Hepatocyte (in vitro differentiated cells): Measurements from ENCODE around the gene SENP7. TPM values are rescaled to one million over a fixed set of nuclear protein-coding genes. Genes with fewer than 3 reads are reported as not detected.
"Not testable (repeated sequence)": the region's sequence is repeated elsewhere in the genome, so short reads cannot be mapped to it uniquely, and the experiment has no call there.

ENCODE experiments used
- DNase-seq: peaks from one replicate; pipeline ENCODE4 v3.0.0-alpha.2; 2016; ENCODE audit warnings: low spot score
- H2AFZ ChIP-seq: fragments of 200-600 bp; sonication (generic); 2 replicates; pipeline ENCODE4 v1.6.0; 2016; ENCODE audit warnings: antibody characterized with exemption, mild to moderate bottlenecking
- H3K27ac ChIP-seq: fragments of 200-600 bp; sonication (generic); 2 replicates; pipeline ENCODE4 v1.5.1; 2016; ENCODE audit warnings: mild to moderate bottlenecking
- H3K27me3 ChIP-seq: fragments of 200-600 bp; sonication (generic); 2 replicates; pipeline ENCODE4 v1.6.1; 2016
- H3K36me3 ChIP-seq: fragments of 200-600 bp; sonication (generic); replicated peaks from 2 replicates; pipeline ENCODE4 v1.5.1; 2016; ENCODE audit warnings: low read depth; ENCODE audit not compliant: insufficient read depth
- H3K4me1 ChIP-seq: fragments of 200-600 bp; sonication (generic); 2 replicates; pipeline ENCODE4 v1.5.1; 2016; ENCODE audit warnings: mild to moderate bottlenecking, moderate library complexity; ENCODE audit not compliant: insufficient read depth
- H3K4me2 ChIP-seq: fragments of 200-600 bp; sonication (generic); 2 replicates; pipeline ENCODE4 v1.6.0; 2016
- H3K4me3 ChIP-seq: fragments of 200-600 bp; sonication (generic); 2 replicates; pipeline ENCODE4 v1.5.1; 2016; ENCODE audit warnings: mild to moderate bottlenecking
- H3K79me2 ChIP-seq: fragments of 200-600 bp; sonication (generic); 2 replicates; pipeline ENCODE4 v1.6.0; 2017; ENCODE audit warnings: mild to moderate bottlenecking
- H3K9me2 ChIP-seq: fragments of 200-600 bp; sonication (generic); replicated peaks from 2 replicates; pipeline ENCODE4 v1.6.0; 2017; ENCODE audit warnings: mild to moderate bottlenecking; ENCODE audit not compliant: insufficient read depth
- H3K9me3 ChIP-seq: fragments of 200-600 bp; sonication (generic); 2 replicates; pipeline ENCODE4 v1.5.1; 2016; ENCODE audit warnings: low read depth, mild to moderate bottlenecking
- H4K20me1 ChIP-seq: fragments of 200-600 bp; sonication (generic); 2 replicates; pipeline ENCODE4 v1.6.0; 2016; ENCODE audit warnings: mild to moderate bottlenecking; ENCODE audit not compliant: insufficient read depth, poor library complexity, severe bottlenecking
- EZH2 ChIP-seq: fragments of 200-600 bp; sonication (generic); IDR thresholded peaks from 2 replicates; pipeline ENCODE4 v1.6.1; 2016; ENCODE audit warnings: antibody characterized with exemption, mild to moderate bottlenecking, borderline replicate concordance
- EZH2phosphoT487 ChIP-seq: fragments of 200-600 bp; sonication (generic); IDR thresholded peaks from one replicate; pipeline ENCODE4 v1.6.1; 2018; ENCODE audit warnings: antibody characterized with exemption, mild to moderate bottlenecking, low read depth, moderate library complexity; ENCODE audit not compliant: unreplicated experiment, severe bottlenecking
- WGBS: methylation state at CpG from one replicate; pipeline ENCODE4 v1.1.6; 2016; ENCODE audit warnings: low lambda C conversion rate; ENCODE audit errors: missing lambda C conversion rate; 5-methylcytosine and 5-hydroxymethylcytosine counted together
- polyA plus RNA-seq: library from polyadenylated mRNA; unstranded; fragments of >200 nt; fragmentation: Nextera tagmentation; extraction: Ambion mirVana; gene quantifications from 2 replicates; pipeline ENCODE4 v1.2.1, GENCODE V29; 2016
- total RNA-seq: library from RNA; depleted of rRNA; stranded (reverse); fragments of >200 nt; gene quantifications from 2 replicates; pipeline ENCODE4 v1.2.3, GENCODE V29; 2014
- TF ChIP-seq, protein P1 (sequence below): fragments of 200-600 bp; sonication (generic); IDR thresholded peaks from 2 replicates; pipeline ENCODE4 v1.5.1; 2016; ENCODE audit warnings: antibody characterized with exemption, mild to moderate bottlenecking; ENCODE audit not compliant: poor library complexity

SENP7 gene
- total and polyA plus RNA-seq, 2 experiments from 2014 or later = 7.7 to 40.9 TPM

DNA sequence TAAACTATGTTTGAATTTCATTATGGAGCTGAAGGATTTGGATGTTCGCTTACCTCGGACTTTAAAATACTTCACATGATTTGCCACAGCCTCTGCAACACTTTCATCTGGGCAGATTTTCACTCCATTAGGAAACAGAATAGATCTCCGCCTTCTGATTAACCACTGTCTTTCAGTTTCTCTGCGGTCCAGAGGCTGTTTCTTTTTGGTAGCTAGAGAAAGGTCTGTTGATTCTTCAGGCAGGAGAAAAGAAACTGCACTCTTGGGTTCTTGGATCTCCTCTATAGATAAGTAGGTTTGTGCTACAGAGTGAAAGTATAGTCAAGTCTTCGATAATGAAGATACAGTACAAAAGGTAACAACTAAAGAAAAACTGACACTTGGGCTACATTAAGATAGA, 193.5 kb downstream of the SENP7 start:
- H3K4me3 ChIP-seq = no peak overlapping the region
- H3K79me2 ChIP-seq = no peaks in the 10 kb centered on the region
- no peaks in the 10 kb centered on the region for H3K9me3 ChIP-seq
- H3K27ac ChIP-seq = no peak overlapping the region
- H4K20me1 ChIP-seq = no peaks in the 10 kb centered on the region
- no peaks in the 10 kb centered on the region for H3K27me3 ChIP-seq
- H3K4me1 ChIP-seq = no peaks in the 10 kb centered on the region
- H2AFZ ChIP-seq = no peak overlapping the region
- DNase-seq = no peak
- no peaks in the 10 kb centered on the region for H3K9me2 ChIP-seq
- peak overlapping the region; percentile 41 for H3K4me2 ChIP-seq
- TF ChIP-seq EZH2phosphoT487 = no peak
- no peak for TF ChIP-seq EZH2
- TF ChIP-seq, protein P1, sequence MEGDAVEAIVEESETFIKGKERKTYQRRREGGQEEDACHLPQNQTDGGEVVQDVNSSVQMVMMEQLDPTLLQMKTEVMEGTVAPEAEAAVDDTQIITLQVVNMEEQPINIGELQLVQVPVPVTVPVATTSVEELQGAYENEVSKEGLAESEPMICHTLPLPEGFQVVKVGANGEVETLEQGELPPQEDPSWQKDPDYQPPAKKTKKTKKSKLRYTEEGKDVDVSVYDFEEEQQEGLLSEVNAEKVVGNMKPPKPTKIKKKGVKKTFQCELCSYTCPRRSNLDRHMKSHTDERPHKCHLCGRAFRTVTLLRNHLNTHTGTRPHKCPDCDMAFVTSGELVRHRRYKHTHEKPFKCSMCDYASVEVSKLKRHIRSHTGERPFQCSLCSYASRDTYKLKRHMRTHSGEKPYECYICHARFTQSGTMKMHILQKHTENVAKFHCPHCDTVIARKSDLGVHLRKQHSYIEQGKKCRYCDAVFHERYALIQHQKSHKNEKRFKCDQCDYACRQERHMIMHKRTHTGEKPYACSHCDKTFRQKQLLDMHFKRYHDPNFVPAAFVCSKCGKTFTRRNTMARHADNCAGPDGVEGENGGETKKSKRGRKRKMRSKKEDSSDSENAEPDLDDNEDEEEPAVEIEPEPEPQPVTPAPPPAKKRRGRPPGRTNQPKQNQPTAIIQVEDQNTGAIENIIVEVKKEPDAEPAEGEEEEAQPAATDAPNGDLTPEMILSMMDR = no peak
- H3K36me3 ChIP-seq = no peaks in the 10 kb centered on the region
- 58% methylated on average over 5 of the region's 5 CpGs for WGBS

- H3K27ac ChIP-seq = no peak overlapping the region
- H3K79me2 ChIP-seq = no peaks in the 10 kb centered on the region
- no peak for DNase-seq
- no peaks in the 10 kb centered on the region for H3K27me3 ChIP-seq
- no peak overlapping the region for H3K4me2 ChIP-seq
- no peaks in the 10 kb centered on the region for H3K36me3 ChIP-seq
- no peak overlapping the region for H2AFZ ChIP-seq
- TF ChIP-seq EZH2phosphoT487 = no peak
- H3K4me3 ChIP-seq = no peak overlapping the region
- H3K9me2 ChIP-seq = no peaks in the 10 kb centered on the region
- WGBS = 67% methylated on average over 2 of the region's 2 CpGs
- H3K9me3 ChIP-seq = no peaks in the 10 kb centered on the region
- no peaks in the 10 kb centered on the region for H4K20me1 ChIP-seq
- H3K4me1 ChIP-seq = peaks cover 4% of the 10 kb centered on the region
These were observed 200.5 kb downstream of the SENP7 start for GRCh38 chr3:101312545-101312944.

DNA sequence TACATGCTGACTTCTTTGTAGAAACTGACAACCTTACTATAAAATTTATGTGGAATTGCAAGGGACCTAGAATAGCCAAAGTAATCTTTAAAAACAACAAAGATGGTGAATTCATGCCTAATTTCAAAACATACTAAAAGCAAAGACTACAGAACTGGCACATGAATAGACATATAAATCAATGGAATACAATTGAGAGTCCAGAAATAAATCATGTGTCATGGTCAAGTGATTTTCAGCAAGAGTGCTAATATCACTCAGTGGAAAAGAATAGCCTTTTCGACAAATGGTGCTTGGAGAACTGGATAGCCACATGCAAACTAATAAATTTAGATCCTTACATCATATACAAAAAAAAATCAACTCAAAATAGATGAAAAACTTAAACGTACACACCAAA, 201.3 kb downstream of the SENP7 start:
- no peaks in the 10 kb centered on the region for H3K27me3 ChIP-seq
- peaks cover 4% of the 10 kb centered on the region for H3K4me1 ChIP-seq
- no peaks in the 10 kb centered on the region for H3K36me3 ChIP-seq
- DNase-seq = no peak
- no peaks in the 10 kb centered on the region for H4K20me1 ChIP-seq
- H3K79me2 ChIP-seq = no peaks in the 10 kb centered on the region
- H3K27ac ChIP-seq = no peak overlapping the region
- H3K9me3 ChIP-seq = no peaks in the 10 kb centered on the region
- TF ChIP-seq EZH2phosphoT487 (no peak), EZH2 (no peak)
- TF ChIP-seq, protein P1 = no peak
- H3K4me3 ChIP-seq = no peak overlapping the region
- 97% methylated on average over 2 of the region's 2 CpGs for WGBS
- H2AFZ ChIP-seq = no peak overlapping the region
- H3K4me2 ChIP-seq = no peak overlapping the region
- no peaks in the 10 kb centered on the region for H3K9me2 ChIP-seq

GRCh38 chr3:101310978-101311375, 202.0 kb downstream of the SENP7 start:
- no peaks in the 10 kb centered on the region for H3K27me3 ChIP-seq
- no peaks in the 10 kb centered on the region for H4K20me1 ChIP-seq
- H3K4me2 ChIP-seq = no peak overlapping the region
- H3K27ac ChIP-seq = peak overlapping the region; percentile 2
- peaks cover 4% of the 10 kb centered on the region for H3K4me1 ChIP-seq
- H2AFZ ChIP-seq = no peak overlapping the region
- H3K9me2 ChIP-seq = no peaks in the 10 kb centered on the region
- H3K9me3 ChIP-seq = no peaks in the 10 kb centered on the region
- no peak for DNase-seq
- H3K79me2 ChIP-seq = no peaks in the 10 kb centered on the region
- TF ChIP-seq EZH2phosphoT487 = no peak
- TF ChIP-seq, protein P1 = no peak
- TF ChIP-seq EZH2 = no peak
- no peak overlapping the region for H3K4me3 ChIP-seq
- H3K36me3 ChIP-seq = no peaks in the 10 kb centered on the region

- not testable (repeated sequence) for H3K36me3 ChIP-seq, H3K9me3 ChIP-seq, DNase-seq, H3K4me3 ChIP-seq, H3K79me2 ChIP-seq, H3K4me1 ChIP-seq, H3K27me3 ChIP-seq, H3K9me2 ChIP-seq, H4K20me1 ChIP-seq, H3K27ac ChIP-seq, H2AFZ ChIP-seq, H3K4me2 ChIP-seq
These were observed 204.8 kb downstream of the SENP7 start for GRCh38 chr3:101308147-101308772.
